Endothelial cell of umbilical vein (primary cell): ENCODE measurements around the gene DENND1A. TPM values are rescaled to one million over a fixed set of nuclear protein-coding genes. Genes with fewer than 3 reads are reported as not detected.
A peak's percentile ranks its signal among the peaks of the same experiment; 100 is the strongest.

ENCODE experiments used
- BruUV-seq: library from RNA; stranded (reverse); fragments of 400-500 nt; replicated peaks from 2 replicates; lab custom pipeline; 2021; lab: Mats Ljungman, UMichigan
- CTCF ChIA-PET: fragments of 300-600, 350-600 bp; sonication (Branson Sonifier 250); formaldehyde crosslinking; loops from one replicate; lab custom pipeline; 2021; ENCODE audit warnings: antibody characterized with exemption, inconsistent platforms; lab: Charles Lee
- POLR2A ChIA-PET: fragments of 300-600, 350-600 bp; sonication (Branson Sonifier 250); formaldehyde crosslinking; loops from one replicate; lab custom pipeline; 2021; ENCODE audit warnings: antibody characterized with exemption, inconsistent platforms; lab: Charles Lee
- DNase-seq: peaks from one replicate; pipeline ENCODE4 v3.0.0-alpha.2; 2011; ENCODE audit warnings: low read depth, low spot score
- FAIRE-seq: peaks from 2 replicates; lab custom pipeline; 2011; peaks lifted over from hg19 to GRCh38; lab: Jason Lieb, UNC
- H2AFZ ChIP-seq: 2 replicates; pipeline ENCODE4 v1.6.0; 2012; ENCODE audit warnings: low read depth, low read length, control low read depth, inconsistent platforms
- H3K27ac ChIP-seq: 2 replicates; pipeline ENCODE4 v1.5.1; 2011; ENCODE audit warnings: low read depth, mild to moderate bottlenecking, control low read depth, low read length, moderate library complexity; ENCODE audit not compliant: insufficient read depth
- H3K27me3 ChIP-seq, 2 experiments: 2 replicates each; pipeline versions ENCODE4 v1.6.0 to v1.6.1; 2011; ENCODE audit warnings: low read length in 2 of 2, mixed read lengths in 1 of 2; ENCODE audit not compliant: control insufficient read depth in 2 of 2, insufficient read depth in 2 of 2
- H3K36me3 ChIP-seq, 2 experiments: 2 replicates in 1 of 2; 3 replicates in 1 of 2; pipeline ENCODE4 v1.5.1; 2011; ENCODE audit warnings: low read length in 2 of 2, mild to moderate bottlenecking in 1 of 2, moderate library complexity in 1 of 2; ENCODE audit not compliant: control insufficient read depth in 2 of 2, insufficient read depth in 2 of 2; ENCODE audit errors: extremely low read depth in 1 of 2
- H3K4me1 ChIP-seq: 3 replicates; pipeline ENCODE4 v1.5.1; 2011; ENCODE audit warnings: mild to moderate bottlenecking, low read length; ENCODE audit not compliant: control insufficient read depth, insufficient read depth; ENCODE audit errors: extremely low read depth
- H3K4me2 ChIP-seq: 2 replicates; pipeline ENCODE4 v1.6.1; 2011; ENCODE audit warnings: low read length, control low read depth, mixed read lengths; ENCODE audit not compliant: insufficient read depth
- H3K4me3 ChIP-seq, 3 experiments: fragments of 200-600 bp in 1 of 3; sonication (generic), shearing (Covaris generic) in 1 of 3; replicated peaks in 1 of 3; 2 replicates each; pipeline ENCODE4 v1.5.1; 2011 to 2016; ENCODE audit warnings: control low read depth in 3 of 3, low read length in 3 of 3, mild to moderate bottlenecking in 2 of 3, inconsistent platforms in 1 of 3, low read depth in 1 of 3, moderate library complexity in 1 of 3; ENCODE audit not compliant: insufficient read depth in 1 of 3
- H3K79me2 ChIP-seq: 2 replicates; pipeline ENCODE4 v1.6.0; 2012; ENCODE audit warnings: low read length, inconsistent platforms; ENCODE audit not compliant: control insufficient read depth, insufficient read depth
- H3K9ac ChIP-seq: replicated peaks from 2 replicates; pipeline ENCODE3; 2011; ENCODE audit warnings: low read length, control low read depth; ENCODE audit not compliant: insufficient read depth; ENCODE audit errors: extremely low read depth
- H3K9me1 ChIP-seq: replicated peaks from 3 replicates; pipeline ENCODE4 v1.6.0; 2011; ENCODE audit warnings: mild to moderate bottlenecking, low read length; ENCODE audit not compliant: control insufficient read depth, insufficient read depth; ENCODE audit errors: extremely low read depth
- H3K9me3 ChIP-seq: replicated peaks from 2 replicates; pipeline ENCODE4 v1.5.1; 2012; ENCODE audit warnings: low read length, inconsistent platforms; ENCODE audit not compliant: control insufficient read depth, insufficient read depth
- H4K20me1 ChIP-seq: replicated peaks from 2 replicates; pipeline ENCODE3; 2011; ENCODE audit warnings: mild to moderate bottlenecking, low read length; ENCODE audit not compliant: control insufficient read depth, insufficient read depth; ENCODE audit errors: extremely low read depth
- EZH2 ChIP-seq: IDR thresholded peaks from 2 replicates; pipeline ENCODE4 v1.6.1; 2012; ENCODE audit warnings: borderline replicate concordance, low read depth, mild to moderate bottlenecking, moderate library complexity, low read length, inconsistent platforms; ENCODE audit not compliant: severe bottlenecking
- FOS ChIP-seq: IDR thresholded peaks from 2 replicates; pipeline ENCODE4 v1.6.1; 2011; ENCODE audit warnings: mild to moderate bottlenecking, low read length, moderate library complexity, borderline replicate concordance; ENCODE audit not compliant: insufficient read depth
- GATA2 ChIP-seq: IDR thresholded peaks from 2 replicates; pipeline ENCODE4 v1.7.0; 2011; ENCODE audit warnings: low read depth, mild to moderate bottlenecking, moderate library complexity, mixed read lengths, low read length; ENCODE audit not compliant: insufficient read length, insufficient read depth
- JUN ChIP-seq: IDR thresholded peaks from 2 replicates; pipeline ENCODE4 v1.6.1; 2011; ENCODE audit warnings: borderline replicate concordance, low read depth; ENCODE audit not compliant: insufficient read length, insufficient read depth
- MYC ChIP-seq: IDR thresholded peaks from one replicate; pipeline ENCODE4 v1.6.1; 2011; ENCODE audit warnings: mild to moderate bottlenecking, low read depth, low read length
- POLR2A ChIP-seq: IDR thresholded peaks from 2 replicates; pipeline ENCODE4 v1.6.1; 2012; ENCODE audit warnings: low read depth, mild to moderate bottlenecking, control low read depth, low read length
- POLR2AphosphoS5 ChIP-seq: IDR thresholded peaks from 2 replicates; pipeline ENCODE4 v1.6.1; 2012; ENCODE audit warnings: low read depth, mild to moderate bottlenecking, control low read depth, low read length, moderate library complexity; ENCODE audit not compliant: insufficient read depth
- dilution Hi-C: fragments of 300-500 bp; cut with MboI; formaldehyde crosslinking; loops from one replicate; pipeline ENCODE4 v1.15.0; 2019; ENCODE audit warnings: low sequenced_read_pairs; ENCODE audit not compliant: extremely low pct_ligation_motif_present
- intact Hi-C: fragments of 100-400 bp; cut with micrococcal nuclease; formaldehyde crosslinking; loops from one replicate; pipeline ENCODE4 v1.10.0; 2022
- polyA plus RNA-seq, 4 experiments: library from polyadenylated mRNA; depleted of rRNA in 3 of 4; stranded (reverse) in 3 of 4; unstranded in 1 of 4; fragments of >200 nt; gene quantifications; 2 replicates each; pipeline versions ENCODE4 v1.2.1 to v1.2.3, GENCODE V29; 2011 to 2012; ENCODE audit warnings: missing spikeins in 1 of 4
- total RNA-seq: library from RNA; stranded (reverse); gene quantifications from 2 replicates; pipeline ENCODE4 v1.2.3, GENCODE V29; 2021
- TF ChIP-seq, protein P1 (sequence below), 2 donors: IDR thresholded peaks; 1 replicate in 1 of 2; 2 replicates in 1 of 2; pipeline ENCODE4 v1.5.1; 2011; ENCODE audit warnings: low read length in 2 of 2, mild to moderate bottlenecking in 2 of 2, moderate library complexity in 2 of 2, control low read depth in 1 of 2, inconsistent platforms in 1 of 2, low read depth in 1 of 2; ENCODE audit not compliant: insufficient read depth in 1 of 2; ENCODE audit errors: extremely low read depth in 1 of 2
- TF ChIP-seq, protein P2 (sequence below): IDR thresholded peaks from 2 replicates; pipeline ENCODE4 v1.6.1; 2011; ENCODE audit not compliant: insufficient read depth, insufficient read length

DENND1A gene
- total and polyA plus RNA-seq, 2 donors (not counting 3 experiments of a cell fraction or from before 2014, with no cell fraction given), result 18.5 to 24.5 TPM

DNA sequence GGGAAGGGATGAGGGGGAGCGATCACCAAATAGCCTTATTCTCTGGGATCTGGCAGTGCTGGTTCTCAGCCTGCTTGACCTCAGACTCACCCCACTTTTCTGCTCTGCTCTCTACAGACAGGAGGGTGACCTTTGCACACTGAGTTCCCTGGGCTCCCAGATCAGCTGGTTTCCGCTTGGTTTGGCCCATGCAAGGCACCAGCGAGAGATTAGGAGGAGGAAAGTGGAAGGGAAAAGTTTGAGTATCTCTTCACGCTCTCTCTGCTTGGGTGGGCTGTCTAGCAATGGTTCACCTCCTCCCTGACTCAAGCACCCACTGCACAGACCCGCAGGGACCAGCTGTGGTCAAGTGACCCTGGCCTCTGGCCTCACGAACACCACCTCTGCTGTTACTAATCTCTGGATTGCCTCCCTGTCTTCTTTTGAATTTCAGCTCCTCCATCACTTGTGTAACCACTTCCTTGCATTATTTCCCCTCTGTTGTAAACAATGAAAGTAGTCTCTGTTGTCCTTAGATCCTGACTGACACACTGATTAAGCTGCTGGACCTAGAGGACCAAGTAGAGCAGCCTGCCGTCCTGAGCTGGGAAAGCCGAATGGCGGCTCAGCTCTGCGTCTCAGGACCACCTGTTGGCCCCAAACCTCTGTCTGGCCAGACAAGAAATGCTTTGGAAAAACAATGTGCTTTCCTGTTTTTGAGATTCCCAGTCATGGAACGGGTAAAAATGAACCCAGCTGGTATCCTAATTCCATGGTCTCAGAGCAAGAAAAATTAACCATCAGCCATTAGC lies 387.3 kb downstream of the DENND1A start:
- Histone ChIP-seq H3K79me2 (no peaks in the 10 kb centered on the region), H3K4me1 (no peaks in the 10 kb centered on the region), H3K4me2 (no peak overlapping the region), H3K9ac (no peak overlapping the region), H3K4me3 (no peak overlapping the region), H3K27me3 (no peaks in the 10 kb centered on the region), H3K36me3 (no peaks in the 10 kb centered on the region), H3K27ac (no peak overlapping the region), H3K9me3 (no peaks in the 10 kb centered on the region), H2AFZ (no peak overlapping the region), H4K20me1 (no peaks in the 10 kb centered on the region), H3K9me1 (no peaks in the 10 kb centered on the region)
- no peak for FAIRE-seq
- DNase-seq, result peak; percentile 47
- no TSS peak for BruUV-seq
- ChIA-PET POLR2A (interaction anchor here (0.5 kb wide), 1 partner anchor 995 kb away, joined by 3 read pairs; no protein-coding TSS in a partner anchor), CTCF (interaction anchor here (0.6 to 7.9 kb wide), 6 partner anchors 9 to 553 kb away, joined by 3 to 154 read pairs (median 3); no protein-coding TSS in a partner anchor)
- TF ChIP-seq, protein P1, sequence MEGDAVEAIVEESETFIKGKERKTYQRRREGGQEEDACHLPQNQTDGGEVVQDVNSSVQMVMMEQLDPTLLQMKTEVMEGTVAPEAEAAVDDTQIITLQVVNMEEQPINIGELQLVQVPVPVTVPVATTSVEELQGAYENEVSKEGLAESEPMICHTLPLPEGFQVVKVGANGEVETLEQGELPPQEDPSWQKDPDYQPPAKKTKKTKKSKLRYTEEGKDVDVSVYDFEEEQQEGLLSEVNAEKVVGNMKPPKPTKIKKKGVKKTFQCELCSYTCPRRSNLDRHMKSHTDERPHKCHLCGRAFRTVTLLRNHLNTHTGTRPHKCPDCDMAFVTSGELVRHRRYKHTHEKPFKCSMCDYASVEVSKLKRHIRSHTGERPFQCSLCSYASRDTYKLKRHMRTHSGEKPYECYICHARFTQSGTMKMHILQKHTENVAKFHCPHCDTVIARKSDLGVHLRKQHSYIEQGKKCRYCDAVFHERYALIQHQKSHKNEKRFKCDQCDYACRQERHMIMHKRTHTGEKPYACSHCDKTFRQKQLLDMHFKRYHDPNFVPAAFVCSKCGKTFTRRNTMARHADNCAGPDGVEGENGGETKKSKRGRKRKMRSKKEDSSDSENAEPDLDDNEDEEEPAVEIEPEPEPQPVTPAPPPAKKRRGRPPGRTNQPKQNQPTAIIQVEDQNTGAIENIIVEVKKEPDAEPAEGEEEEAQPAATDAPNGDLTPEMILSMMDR (IDR thresholded peaks at IDR 0.05; ENCODE audit: extremely low read depth in 1 of 2, insufficient read depth in 1 of 2, low read depth in 1 of 2, low read length in 2 of 2), result no peak
- TF ChIP-seq EZH2, result no peak
- TF ChIP-seq JUN, result no peak
- TF ChIP-seq MYC, result no peak
- no peak for TF ChIP-seq FOS
- TF ChIP-seq GATA2, result no peak
- TF ChIP-seq, protein P2, sequence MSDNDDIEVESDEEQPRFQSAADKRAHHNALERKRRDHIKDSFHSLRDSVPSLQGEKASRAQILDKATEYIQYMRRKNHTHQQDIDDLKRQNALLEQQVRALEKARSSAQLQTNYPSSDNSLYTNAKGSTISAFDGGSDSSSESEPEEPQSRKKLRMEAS, result no peak
- TF ChIP-seq POLR2A, result no peak
- no peak for TF ChIP-seq POLR2AphosphoS5
- dilution Hi-C loops, result no loop called here
- intact Hi-C loops, result loop anchor here (5.0 to 10.0 kb wide), 3 partner anchors 272 to 585 kb away; no protein-coding TSS in a partner anchor
